ENCODE measurements around the gene TIPARP. TPM values are rescaled to one million over a fixed set of nuclear protein-coding genes. Genes with fewer than 3 reads are reported as not detected.
A peak's percentile ranks its signal among the peaks of the same experiment; 100 is the strongest.

TIPARP gene
- total and polyA plus RNA-seq, 2 donors (not counting 1 experiment from before 2014, with no cell fraction given) = 8.6 to 22.1 TPM

- H3K27ac ChIP-seq (ENCODE audit: insufficient read depth, low read length) = no peak overlapping the region
- peaks cover 2% of the 10 kb centered on the region for H3K4me1 ChIP-seq (ENCODE audit: control insufficient read depth, extremely low read depth, insufficient read depth, low read length)
- H2AFZ ChIP-seq (ENCODE audit: low read length) = no peak overlapping the region
- H3K9me3 ChIP-seq (ENCODE audit: control insufficient read depth, insufficient read depth, low read depth, low read length) = no peaks in the 10 kb centered on the region
- H3K4me2 ChIP-seq (ENCODE audit: extremely low read depth, insufficient read depth, low read length) = no peak overlapping the region
- no peaks in the 10 kb centered on the region for H3K79me2 ChIP-seq (ENCODE audit: control insufficient read depth, insufficient read depth, low read length)
- no peaks in the 10 kb centered on the region for H4K20me1 ChIP-seq (ENCODE audit: control insufficient read depth, extremely low read depth, insufficient read depth, low read length)
- H3K9ac ChIP-seq (ENCODE audit: insufficient read depth, low read length) = no peak overlapping the region
- no peak for TF ChIP-seq EZH2 (IDR thresholded peaks at IDR 0.05; ENCODE audit: low read length, missing control alignments)
- TF ChIP-seq, protein P1, sequence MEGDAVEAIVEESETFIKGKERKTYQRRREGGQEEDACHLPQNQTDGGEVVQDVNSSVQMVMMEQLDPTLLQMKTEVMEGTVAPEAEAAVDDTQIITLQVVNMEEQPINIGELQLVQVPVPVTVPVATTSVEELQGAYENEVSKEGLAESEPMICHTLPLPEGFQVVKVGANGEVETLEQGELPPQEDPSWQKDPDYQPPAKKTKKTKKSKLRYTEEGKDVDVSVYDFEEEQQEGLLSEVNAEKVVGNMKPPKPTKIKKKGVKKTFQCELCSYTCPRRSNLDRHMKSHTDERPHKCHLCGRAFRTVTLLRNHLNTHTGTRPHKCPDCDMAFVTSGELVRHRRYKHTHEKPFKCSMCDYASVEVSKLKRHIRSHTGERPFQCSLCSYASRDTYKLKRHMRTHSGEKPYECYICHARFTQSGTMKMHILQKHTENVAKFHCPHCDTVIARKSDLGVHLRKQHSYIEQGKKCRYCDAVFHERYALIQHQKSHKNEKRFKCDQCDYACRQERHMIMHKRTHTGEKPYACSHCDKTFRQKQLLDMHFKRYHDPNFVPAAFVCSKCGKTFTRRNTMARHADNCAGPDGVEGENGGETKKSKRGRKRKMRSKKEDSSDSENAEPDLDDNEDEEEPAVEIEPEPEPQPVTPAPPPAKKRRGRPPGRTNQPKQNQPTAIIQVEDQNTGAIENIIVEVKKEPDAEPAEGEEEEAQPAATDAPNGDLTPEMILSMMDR (conservative IDR thresholded peaks at IDR 0.05 in 1 of 2, IDR thresholded peaks at IDR 0.05 in 1 of 2; ENCODE audit: low read depth in 1 of 2, low read length in 2 of 2) = no peak
- no peaks in the 10 kb centered on the region for H3K27me3 ChIP-seq (ENCODE audit: control insufficient read depth, insufficient read depth, low read length)
- H3K4me3 ChIP-seq (replicated peaks in 1 of 4; ENCODE audit: control extremely low read depth in 1 of 4, insufficient read depth in 1 of 4, low read depth in 3 of 4, low read length in 4 of 4) = no peak overlapping the region
- DNase-seq (ENCODE audit: low read depth in 2 of 2) = peak in 1 of 2 donors; percentile 22
- H3K36me3 ChIP-seq (ENCODE audit: control insufficient read depth, insufficient read depth, low read length) = no peaks in the 10 kb centered on the region
Measured at GRCh38 chr3:156659260-156659659, 15.1 kb upstream of the TIPARP start.

GRCh38 chr3:156661155-156661554 lies 13.2 kb upstream of the TIPARP start:
- H3K79me2 ChIP-seq (ENCODE audit: control insufficient read depth, insufficient read depth, low read length) = no peaks in the 10 kb centered on the region
- H4K20me1 ChIP-seq (ENCODE audit: control insufficient read depth, extremely low read depth, insufficient read depth, low read length) = no peaks in the 10 kb centered on the region
- H3K4me3 ChIP-seq (replicated peaks in 1 of 4; ENCODE audit: control extremely low read depth in 1 of 4, insufficient read depth in 1 of 4, low read depth in 3 of 4, low read length in 4 of 4) = no peak overlapping the region
- H3K27me3 ChIP-seq (ENCODE audit: control insufficient read depth, insufficient read depth, low read length) = no peaks in the 10 kb centered on the region
- DNase-seq (ENCODE audit: low read depth in 2 of 2) = no peak
- H2AFZ ChIP-seq (ENCODE audit: low read length) = no peak overlapping the region
- TF ChIP-seq, protein P1 (conservative IDR thresholded peaks at IDR 0.05 in 1 of 2, IDR thresholded peaks at IDR 0.05 in 1 of 2; ENCODE audit: low read depth in 1 of 2, low read length in 2 of 2) = no peak
- TF ChIP-seq EZH2 (IDR thresholded peaks at IDR 0.05; ENCODE audit: low read length, missing control alignments) = no peak
- no peak overlapping the region for H3K27ac ChIP-seq (ENCODE audit: insufficient read depth, low read length)
- H3K9me3 ChIP-seq (ENCODE audit: control insufficient read depth, insufficient read depth, low read depth, low read length) = no peaks in the 10 kb centered on the region
- H3K36me3 ChIP-seq (ENCODE audit: control insufficient read depth, insufficient read depth, low read length) = no peaks in the 10 kb centered on the region
- H3K4me2 ChIP-seq (ENCODE audit: extremely low read depth, insufficient read depth, low read length) = no peak overlapping the region
- H3K4me1 ChIP-seq (ENCODE audit: control insufficient read depth, extremely low read depth, insufficient read depth, low read length) = peaks cover 8% of the 10 kb centered on the region
- no peak overlapping the region for H3K9ac ChIP-seq (ENCODE audit: insufficient read depth, low read length)

DNA sequence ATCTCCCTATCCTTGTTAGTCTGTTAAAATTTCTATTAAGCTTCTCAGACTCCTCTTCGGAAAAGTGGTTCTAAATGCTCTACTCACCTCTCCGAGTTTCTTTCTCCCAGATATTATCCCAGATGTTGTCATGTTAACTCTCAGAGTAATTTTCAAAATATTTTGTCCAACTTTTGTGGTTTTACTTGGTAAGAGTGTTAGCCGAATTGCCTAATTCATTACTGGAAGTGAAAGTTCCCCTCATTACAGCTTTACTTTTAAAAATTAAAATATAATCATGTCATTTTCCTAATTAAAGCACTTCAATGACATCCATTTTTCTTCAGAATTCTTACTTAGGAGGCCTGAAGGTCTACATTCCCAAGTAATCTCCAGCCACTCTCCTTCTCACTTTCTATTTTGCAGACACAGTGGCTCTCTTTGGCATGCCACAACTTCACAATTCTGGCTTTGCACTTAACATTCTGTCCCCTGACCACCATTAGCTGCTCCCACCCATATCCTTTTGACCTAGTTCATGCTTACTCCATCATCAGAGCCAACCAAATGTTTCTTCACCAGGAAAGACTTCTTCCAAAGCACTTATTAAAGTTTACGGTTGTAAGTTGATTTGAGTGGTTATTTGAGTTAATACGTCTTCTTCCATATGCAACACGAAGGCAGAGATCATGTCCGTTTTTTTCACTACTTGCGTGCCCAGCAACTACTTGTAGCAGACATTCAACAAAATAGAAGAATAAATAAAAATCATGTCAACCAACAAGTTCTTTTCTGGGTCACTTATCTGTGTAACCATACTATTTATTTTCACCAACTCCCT lies 10.2 kb upstream of the TIPARP start:
- no peak overlapping the region for H3K27ac ChIP-seq (ENCODE audit: insufficient read depth, low read length)
- no peak for DNase-seq (ENCODE audit: low read depth in 2 of 2)
- H3K27me3 ChIP-seq (ENCODE audit: control insufficient read depth, insufficient read depth, low read length) = no peaks in the 10 kb centered on the region
- no peak overlapping the region for H3K9ac ChIP-seq (ENCODE audit: insufficient read depth, low read length)
- no peaks in the 10 kb centered on the region for H4K20me1 ChIP-seq (ENCODE audit: control insufficient read depth, extremely low read depth, insufficient read depth, low read length)
- H3K9me3 ChIP-seq (ENCODE audit: control insufficient read depth, insufficient read depth, low read depth, low read length) = no peaks in the 10 kb centered on the region
- H2AFZ ChIP-seq (ENCODE audit: low read length) = no peak overlapping the region
- no peaks in the 10 kb centered on the region for H3K79me2 ChIP-seq (ENCODE audit: control insufficient read depth, insufficient read depth, low read length)
- TF ChIP-seq, protein P1 (conservative IDR thresholded peaks at IDR 0.05 in 1 of 2, IDR thresholded peaks at IDR 0.05 in 1 of 2; ENCODE audit: low read depth in 1 of 2, low read length in 2 of 2) = no peak
- TF ChIP-seq EZH2 (IDR thresholded peaks at IDR 0.05; ENCODE audit: low read length, missing control alignments) = no peak
- no peak overlapping the region for H3K4me3 ChIP-seq (replicated peaks in 1 of 4; ENCODE audit: control extremely low read depth in 1 of 4, insufficient read depth in 1 of 4, low read depth in 3 of 4, low read length in 4 of 4)
- H3K4me1 ChIP-seq (ENCODE audit: control insufficient read depth, extremely low read depth, insufficient read depth, low read length) = peaks cover 8% of the 10 kb centered on the region
- H3K36me3 ChIP-seq (ENCODE audit: control insufficient read depth, insufficient read depth, low read length) = no peaks in the 10 kb centered on the region
- peak overlapping the region; percentile 56 for H3K4me2 ChIP-seq (ENCODE audit: extremely low read depth, insufficient read depth, low read length)
